ENCODE results near the gene EMSY.

EMSY gene

GRCh38 chr11:76524461-76524860 lies 79.6 kb downstream of the EMSY start:
- no peak for TF ChIP-seq CTCF (IDR thresholded peaks at IDR 0.05; ENCODE audit: poor library complexity, severe bottlenecking)

DNA sequence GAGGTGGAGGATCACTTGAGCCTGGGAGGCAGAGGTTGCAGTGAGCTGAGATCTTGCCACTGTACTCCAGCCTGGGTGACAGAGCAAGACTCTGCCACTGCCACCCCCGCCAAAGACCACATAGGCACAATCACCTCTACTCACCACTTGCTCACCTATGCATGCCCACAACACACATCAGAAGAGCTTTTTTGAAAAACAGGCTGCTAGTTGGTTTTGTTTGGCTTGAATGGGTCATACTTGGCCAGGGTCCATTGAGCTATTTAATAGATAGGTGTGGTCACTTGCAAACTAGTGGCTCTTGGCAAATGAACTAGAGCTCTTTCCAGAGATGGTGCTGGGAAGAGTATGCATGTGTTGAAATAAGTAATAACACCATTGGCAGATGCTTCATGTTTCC lies 80.1 kb downstream of the EMSY start:
- H3K27ac ChIP-seq (ENCODE audit: poor library complexity, severe bottlenecking) = no peak overlapping the region
- no peaks in the 10 kb centered on the region for H3K9me3 ChIP-seq (ENCODE audit: severe bottlenecking)
- no peak for TF ChIP-seq CTCF (IDR thresholded peaks at IDR 0.05; ENCODE audit: poor library complexity, severe bottlenecking)
- peak; percentile 60; the same call in 2 of the 3 replicates for ATAC-seq (ENCODE audit: low read depth)
- H3K4me3 ChIP-seq (ENCODE audit: severe bottlenecking) = no peak overlapping the region
- peaks cover 62% of the 10 kb centered on the region for H3K36me3 ChIP-seq (ENCODE audit: low read depth)
- peaks cover 16% of the 10 kb centered on the region for H3K4me1 ChIP-seq (ENCODE audit: insufficient read depth, poor library complexity, severe bottlenecking)
- no peaks in the 10 kb centered on the region for H3K27me3 ChIP-seq (ENCODE audit: insufficient read depth, poor library complexity, severe bottlenecking)
- no peak for DNase-seq (ENCODE audit: low spot score)

More at GRCh38 chr11:76524461-76524860, 79.6 kb downstream of the EMSY start:
- no peaks in the 10 kb centered on the region for H3K9me3 ChIP-seq (ENCODE audit: severe bottlenecking)
- H3K27ac ChIP-seq (ENCODE audit: poor library complexity, severe bottlenecking) = no peak overlapping the region
- DNase-seq (ENCODE audit: low spot score) = no peak
- H3K4me1 ChIP-seq (ENCODE audit: insufficient read depth, poor library complexity, severe bottlenecking) = peaks cover 16% of the 10 kb centered on the region
- H3K27me3 ChIP-seq (ENCODE audit: insufficient read depth, poor library complexity, severe bottlenecking) = no peaks in the 10 kb centered on the region
- peaks cover 63% of the 10 kb centered on the region for H3K36me3 ChIP-seq (ENCODE audit: low read depth)
- no peak overlapping the region for H3K4me3 ChIP-seq (ENCODE audit: severe bottlenecking)
- ATAC-seq (ENCODE audit: low read depth) = no peak

DNA sequence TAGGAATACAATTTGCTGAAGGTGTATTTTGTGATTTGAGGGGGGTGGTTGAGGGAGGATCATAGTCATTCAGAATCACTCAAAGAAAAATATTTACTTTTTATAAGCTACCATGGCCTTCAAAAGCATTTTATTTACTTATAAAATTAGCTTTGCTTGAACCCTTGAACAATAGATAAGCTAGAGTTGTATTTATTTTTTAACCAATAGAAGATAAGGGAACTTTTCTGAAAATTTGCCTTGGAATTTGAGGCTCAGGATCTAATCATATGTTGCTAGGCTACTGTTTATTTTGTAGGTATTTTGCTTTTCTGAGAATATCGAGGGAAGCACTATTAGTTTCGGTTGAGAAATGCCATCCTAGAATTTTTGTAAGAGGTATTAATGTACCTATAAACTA lies 82.1 kb downstream of the EMSY start:
- no peak for DNase-seq (ENCODE audit: low spot score)

DNA sequence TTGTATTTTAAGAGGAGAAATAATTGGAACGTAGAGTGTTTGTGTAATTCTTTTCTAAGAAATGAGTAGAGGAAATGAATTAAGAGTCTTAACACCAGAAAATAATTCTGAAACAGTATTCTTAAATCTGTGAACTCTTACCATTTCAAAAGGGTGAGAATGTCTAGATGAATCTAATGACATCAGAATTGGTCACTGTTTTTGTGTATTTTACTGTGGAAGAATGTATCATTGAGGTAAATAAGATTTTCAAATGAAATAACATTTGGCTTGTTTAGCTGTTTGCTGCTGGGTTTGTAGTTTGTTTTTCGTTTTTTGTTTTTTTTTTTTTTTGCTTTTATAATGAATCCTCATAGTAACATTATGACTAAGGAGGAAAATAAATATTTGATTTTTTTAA lies 97.6 kb downstream of the EMSY start:
- H3K4me1 ChIP-seq (ENCODE audit: insufficient read depth, poor library complexity, severe bottlenecking) = no peaks in the 10 kb centered on the region
- no peak overlapping the region for H3K27ac ChIP-seq (ENCODE audit: poor library complexity, severe bottlenecking)
- no peak for TF ChIP-seq CTCF (IDR thresholded peaks at IDR 0.05; ENCODE audit: poor library complexity, severe bottlenecking)
- no peaks in the 10 kb centered on the region for H3K27me3 ChIP-seq (ENCODE audit: insufficient read depth, poor library complexity, severe bottlenecking)
- no peaks in the 10 kb centered on the region for H3K9me3 ChIP-seq (ENCODE audit: severe bottlenecking)
- no peak for ATAC-seq (ENCODE audit: low read depth)
- no peak for DNase-seq (ENCODE audit: low spot score)
- H3K4me3 ChIP-seq (ENCODE audit: severe bottlenecking) = no peak overlapping the region
- peaks cover 56% of the 10 kb centered on the region for H3K36me3 ChIP-seq (ENCODE audit: low read depth)

More for the DNA sequence above, 82.1 kb downstream of the EMSY start:
- no peaks in the 10 kb centered on the region for H3K27me3 ChIP-seq (ENCODE audit: insufficient read depth, poor library complexity, severe bottlenecking)
- H3K4me1 ChIP-seq (ENCODE audit: insufficient read depth, poor library complexity, severe bottlenecking) = peaks cover 16% of the 10 kb centered on the region
- TF ChIP-seq CTCF (IDR thresholded peaks at IDR 0.05; ENCODE audit: poor library complexity, severe bottlenecking) = no peak
- no peak for ATAC-seq (ENCODE audit: low read depth)
- H3K27ac ChIP-seq (ENCODE audit: poor library complexity, severe bottlenecking) = no peak overlapping the region
- H3K4me3 ChIP-seq (ENCODE audit: severe bottlenecking) = no peak overlapping the region
- H3K9me3 ChIP-seq (ENCODE audit: severe bottlenecking) = no peaks in the 10 kb centered on the region
- peaks cover 78% of the 10 kb centered on the region for H3K36me3 ChIP-seq (ENCODE audit: low read depth)

DNA sequence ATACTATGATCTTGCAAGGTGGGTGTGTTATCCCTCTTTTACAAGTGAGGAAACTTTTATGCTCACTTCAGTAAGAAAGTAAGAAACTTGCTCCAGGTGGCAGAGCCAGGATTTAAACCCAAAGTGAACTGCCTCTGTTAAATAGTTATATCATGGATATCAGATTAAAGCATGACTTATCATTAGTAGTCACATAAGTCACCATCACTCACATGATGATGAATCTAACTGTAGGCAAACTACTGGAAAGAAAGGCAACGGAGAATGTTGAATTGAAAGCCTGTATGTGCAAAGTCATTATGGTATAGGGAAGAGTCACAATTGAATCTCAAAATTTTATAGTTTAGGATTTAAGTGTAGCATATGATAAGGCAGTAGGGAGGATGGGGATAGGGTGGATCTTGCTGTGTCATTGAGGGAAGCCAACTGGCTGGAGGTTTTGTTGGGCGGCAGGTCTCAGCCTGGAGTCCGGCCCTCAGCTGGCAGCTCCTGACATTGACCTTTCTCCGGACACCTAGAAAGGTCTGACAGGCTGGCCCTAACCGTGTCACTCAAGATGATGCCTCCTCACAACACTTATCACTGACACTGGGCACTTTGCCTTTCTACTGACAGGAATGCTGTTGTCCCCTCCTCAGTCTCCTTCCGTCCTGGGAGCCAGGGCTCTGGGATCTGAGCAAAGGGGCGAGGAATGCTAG lies 98.3 kb downstream of the EMSY start:
- ATAC-seq (ENCODE audit: low read depth) (no peak), DNase-seq (ENCODE audit: low spot score) (no peak)
- Histone ChIP-seq H3K4me1 (ENCODE audit: insufficient read depth, poor library complexity, severe bottlenecking) (no peaks in the 10 kb centered on the region), H3K4me3 (ENCODE audit: severe bottlenecking) (no peak overlapping the region), H3K36me3 (ENCODE audit: low read depth) (peaks cover 51% of the 10 kb centered on the region), H3K27me3 (ENCODE audit: insufficient read depth, poor library complexity, severe bottlenecking) (no peaks in the 10 kb centered on the region), H3K27ac (ENCODE audit: poor library complexity, severe bottlenecking) (no peak overlapping the region), H3K9me3 (ENCODE audit: severe bottlenecking) (no peaks in the 10 kb centered on the region)
- no peak for TF ChIP-seq CTCF (IDR thresholded peaks at IDR 0.05; ENCODE audit: poor library complexity, severe bottlenecking)

Measured in RWPE2 (cell line).